ENCODE measurements around the gene EAF1.
"Not testable (repeated sequence)": the region's sequence is repeated elsewhere in the genome, so short reads cannot be mapped to it uniquely, and the experiment has no call there.

EAF1 gene

DNA sequence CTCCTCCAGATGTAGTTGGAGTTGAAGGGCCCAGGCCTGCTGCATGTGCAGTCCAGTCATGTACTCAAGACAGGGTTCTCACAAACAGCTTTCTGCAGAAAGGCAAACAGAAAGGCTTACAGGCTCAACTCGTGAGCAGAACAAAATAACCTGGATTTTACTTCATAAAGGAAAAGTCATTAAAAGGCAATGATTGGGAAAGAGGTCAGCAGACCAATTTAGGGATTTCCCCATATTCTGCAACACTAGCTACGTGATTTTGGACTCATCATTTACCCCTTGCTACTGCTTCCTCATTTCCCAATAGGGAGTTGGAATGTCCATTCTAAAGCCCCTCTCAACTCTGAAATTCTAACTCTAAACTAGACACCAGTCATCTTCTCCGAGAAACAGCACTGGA, 18.2 kb upstream of the EAF1 start:
- no peak for FAIRE-seq

DNA sequence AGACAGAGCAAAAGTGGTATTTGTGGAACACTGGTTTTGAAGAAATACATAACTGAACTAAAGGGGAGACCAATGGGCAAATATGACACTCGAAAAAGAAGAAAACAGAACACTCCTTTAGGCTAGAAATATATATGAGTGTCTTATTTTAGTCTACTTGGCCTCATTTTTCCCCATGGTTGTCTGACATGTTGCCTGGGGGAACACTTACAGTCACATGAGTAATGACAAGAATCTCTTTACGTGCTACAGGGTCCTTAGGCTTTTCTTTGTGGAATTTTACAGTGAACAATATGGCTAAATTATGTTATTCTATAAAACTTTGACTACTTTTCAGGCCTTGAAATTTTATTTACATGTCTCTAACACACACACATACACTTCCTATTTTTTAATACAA, 17.6 kb upstream of the EAF1 start:
- FAIRE-seq, result no peak

DNA sequence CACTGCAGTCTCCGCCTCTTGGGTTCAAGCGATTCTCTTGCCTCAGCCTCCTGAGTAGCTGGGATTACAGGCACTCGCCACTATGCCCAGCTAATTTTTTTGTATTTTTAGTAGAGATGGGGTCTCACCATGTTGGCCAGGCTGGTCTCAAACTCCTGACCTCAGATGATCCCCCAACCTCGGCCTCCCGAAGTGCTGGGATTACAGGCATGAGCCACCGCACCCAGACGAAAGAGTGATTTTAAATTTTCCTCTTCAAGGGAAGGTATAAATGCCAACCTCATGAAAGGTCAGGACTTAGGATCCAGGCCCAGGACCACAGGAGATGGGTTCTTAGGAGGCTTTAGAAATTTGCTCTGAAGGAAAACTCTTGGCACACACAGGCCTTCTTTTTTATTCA, 16.4 kb upstream of the EAF1 start:
- not testable (repeated sequence) for FAIRE-seq

DNA sequence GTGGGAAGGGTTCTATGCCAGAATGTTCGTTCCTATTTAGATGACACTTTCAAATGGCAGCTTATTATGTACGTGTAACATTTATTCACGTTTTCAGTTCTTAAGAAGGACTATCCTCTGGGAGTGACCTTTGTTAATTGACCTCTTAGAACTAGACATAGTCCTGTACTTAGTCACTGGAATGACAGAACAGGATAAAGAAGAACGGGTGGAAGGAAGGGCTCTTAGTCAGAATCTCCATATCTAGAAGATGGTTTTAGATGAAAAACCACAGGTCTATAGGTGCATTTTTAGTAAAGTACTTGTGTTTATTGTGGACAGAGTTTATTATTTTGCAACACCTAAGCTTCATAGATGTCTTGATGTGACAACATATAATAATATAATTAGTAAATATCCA, 6.5 kb upstream of the EAF1 start:
- no peak for FAIRE-seq

- no peak for FAIRE-seq
Measured at GRCh38 chr3:15426579-15427118, 749 bp upstream of the EAF1 start.

DNA sequence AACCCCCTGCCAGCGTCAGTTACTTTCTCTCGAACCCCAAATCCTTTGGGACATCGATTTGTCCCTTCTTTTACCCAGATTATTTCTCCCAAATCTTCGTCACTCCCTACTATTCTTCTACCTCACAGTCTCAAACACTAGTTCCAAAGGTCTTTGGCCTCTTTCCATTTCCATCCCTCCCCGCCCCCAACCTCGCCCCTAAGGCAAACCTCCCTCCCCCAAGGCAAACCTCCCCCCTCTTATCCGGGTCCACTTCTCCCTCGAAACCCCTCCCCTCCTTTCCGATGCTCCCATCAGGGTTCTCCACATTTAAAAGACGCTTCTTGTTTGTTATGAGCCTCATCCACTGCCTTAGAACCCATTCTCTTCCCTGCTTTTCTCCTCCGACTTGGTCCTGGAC, 583 bp downstream of the EAF1 start:
- no peak for FAIRE-seq

DNA sequence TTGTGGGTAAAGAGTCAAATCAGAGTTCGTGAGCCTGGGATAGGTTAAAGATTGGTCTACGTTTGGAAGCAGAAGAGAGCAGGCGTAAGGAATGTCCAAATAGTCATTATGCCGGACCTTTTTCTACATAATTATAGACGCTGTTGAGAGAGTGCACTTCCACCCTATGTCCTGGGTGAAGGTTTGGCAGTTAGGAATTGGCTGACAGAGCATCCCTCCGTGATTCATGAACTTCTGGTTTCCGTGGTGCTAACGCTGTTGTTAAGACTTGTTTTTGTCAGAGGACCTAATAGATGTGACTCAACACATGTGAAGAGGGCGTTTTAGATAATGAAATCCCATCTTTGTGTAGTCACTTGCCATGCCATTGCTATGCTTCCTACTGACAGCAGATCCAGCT, 1.1 kb downstream of the EAF1 start:
- FAIRE-seq, result no peak

DNA sequence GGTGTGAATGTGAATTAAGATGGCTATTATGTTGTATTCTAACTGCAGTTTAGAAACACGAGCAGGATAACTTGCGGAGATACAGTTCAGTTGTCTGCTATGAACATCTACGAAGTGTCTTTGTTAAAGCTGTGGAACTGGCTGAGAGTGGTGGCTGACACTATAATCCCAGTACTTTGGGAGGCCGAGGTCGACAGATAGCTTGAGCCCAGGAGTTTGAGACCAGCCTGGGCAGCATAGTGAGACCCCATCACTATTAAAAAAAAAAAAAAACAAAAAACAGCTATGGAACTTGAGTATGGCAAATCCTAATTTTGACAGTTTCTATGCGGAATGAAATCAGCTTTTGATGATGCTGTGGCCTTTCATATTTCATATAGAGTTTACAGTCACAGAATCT, 1.7 kb downstream of the EAF1 start:
- no peak for FAIRE-seq

GRCh38 chr3:15430624-15431023, 3.2 kb downstream of the EAF1 start:
- FAIRE-seq, result no peak

GRCh38 chr3:15431256-15431837, 3.9 kb downstream of the EAF1 start:
- no peak for FAIRE-seq

- FAIRE-seq, result no peak
Measured at GRCh38 chr3:15433531-15433930, 6.1 kb downstream of the EAF1 start.

GRCh38 chr3:15434756-15435155, 7.4 kb downstream of the EAF1 start:
- no peak for FAIRE-seq

DNA sequence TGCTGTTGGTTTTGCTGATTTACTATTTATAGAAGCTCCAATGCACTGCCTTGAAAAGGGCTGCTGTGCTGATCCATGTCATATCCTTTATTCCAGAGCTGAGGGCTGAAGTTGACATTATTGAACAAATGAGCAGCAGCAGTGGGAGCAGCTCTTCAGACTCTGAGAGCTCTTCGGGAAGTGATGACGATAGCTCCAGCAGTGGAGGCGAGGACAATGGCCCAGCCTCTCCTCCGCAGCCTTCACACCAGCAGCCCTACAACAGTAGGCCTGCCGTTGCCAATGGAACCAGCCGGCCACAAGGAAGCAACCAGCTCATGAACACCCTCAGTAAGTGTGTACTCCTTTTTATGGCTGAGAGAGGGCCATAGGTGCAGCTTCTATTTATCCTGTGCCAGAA, 8.8 kb downstream of the EAF1 start:
- FAIRE-seq, result no peak

DNA sequence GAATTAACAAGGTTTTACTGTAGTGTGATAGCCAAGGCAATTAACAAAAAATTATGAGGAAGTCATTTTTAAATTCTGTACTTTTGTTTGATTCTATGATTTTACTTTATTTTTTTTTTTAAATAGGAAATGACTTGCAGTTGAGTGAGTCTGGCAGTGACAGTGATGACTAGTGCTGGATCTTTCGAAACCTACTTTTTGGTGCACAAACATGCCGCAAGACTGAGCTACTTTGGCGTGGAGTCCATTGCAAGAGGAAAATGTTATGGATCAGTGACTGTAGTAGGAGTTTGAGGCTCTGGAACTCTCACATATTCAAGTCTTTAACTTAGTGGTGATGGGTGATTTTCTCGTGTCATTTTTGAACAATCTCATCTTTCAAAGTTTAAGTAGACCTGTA, 11.6 kb downstream of the EAF1 start:
- no peak for FAIRE-seq

DNA sequence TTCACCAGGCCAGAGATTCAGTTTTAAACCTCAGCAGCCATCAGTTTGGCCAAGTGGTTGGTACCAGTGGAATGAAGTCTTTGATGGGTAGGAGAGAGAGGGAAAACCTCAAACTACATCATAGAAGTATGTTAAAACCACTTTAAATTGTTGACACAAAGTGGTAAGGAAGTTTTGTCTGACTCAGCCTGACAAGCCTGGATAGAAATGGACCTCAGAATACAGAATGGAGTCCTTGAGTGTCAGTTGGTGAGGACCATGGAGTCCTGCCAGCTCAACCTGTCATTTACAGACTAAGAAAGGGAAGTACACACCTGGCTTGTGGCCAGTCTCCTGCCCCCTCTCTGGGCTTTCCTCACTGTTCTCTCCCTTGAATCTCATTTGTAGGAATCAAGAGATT, 12.1 kb downstream of the EAF1 start:
- FAIRE-seq, result no peak

GRCh38 chr3:15440891-15441290, 13.5 kb downstream of the EAF1 start:
- no peak for FAIRE-seq

GRCh38 chr3:15443826-15444524, 16.6 kb downstream of the EAF1 start:
- FAIRE-seq, result no peak

GRCh38 chr3:15449489-15450224, 22.3 kb downstream of the EAF1 start:
- no peak for FAIRE-seq

DNA sequence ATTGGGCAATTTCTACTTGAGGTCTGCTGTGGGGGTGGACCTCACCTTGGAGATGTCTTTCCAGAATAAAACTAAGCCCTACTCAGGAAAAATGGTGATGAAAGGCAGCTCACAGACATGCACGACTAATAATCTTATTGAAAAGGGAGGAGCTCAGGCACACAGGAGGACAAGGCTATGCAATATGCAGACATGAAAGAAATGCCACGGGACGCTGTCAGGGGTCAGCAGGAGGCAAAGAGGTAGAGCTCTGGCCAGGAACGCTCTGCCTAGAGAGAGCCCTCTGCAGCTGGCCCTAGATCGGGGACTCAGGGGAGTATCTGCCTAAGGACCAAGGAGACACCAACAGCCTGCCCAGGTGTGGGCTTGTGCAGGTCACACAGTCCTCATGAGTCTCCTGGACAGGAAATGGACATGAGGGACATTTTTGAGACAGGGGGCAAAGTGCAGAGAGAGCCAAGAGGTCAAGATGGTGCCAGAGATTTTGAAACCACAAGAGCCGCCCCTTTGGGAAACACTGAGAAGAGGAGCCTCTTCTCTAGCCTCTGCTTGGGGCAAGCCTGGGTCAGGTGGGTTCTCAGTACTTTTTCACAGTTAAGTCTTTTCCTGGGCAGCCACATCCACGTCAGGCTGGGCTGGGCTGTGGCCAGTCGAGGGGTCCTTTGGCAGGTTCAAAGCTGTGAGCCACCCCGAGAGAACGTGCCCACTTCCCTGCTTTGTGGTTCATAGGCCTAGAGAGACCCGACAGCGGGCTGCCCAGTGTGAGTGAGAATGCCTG, 23.2 kb downstream of the EAF1 start:
- FAIRE-seq, result no peak

GRCh38 chr3:15451216-15452113, 24.1 kb downstream of the EAF1 start:
- no peak for FAIRE-seq

DNA sequence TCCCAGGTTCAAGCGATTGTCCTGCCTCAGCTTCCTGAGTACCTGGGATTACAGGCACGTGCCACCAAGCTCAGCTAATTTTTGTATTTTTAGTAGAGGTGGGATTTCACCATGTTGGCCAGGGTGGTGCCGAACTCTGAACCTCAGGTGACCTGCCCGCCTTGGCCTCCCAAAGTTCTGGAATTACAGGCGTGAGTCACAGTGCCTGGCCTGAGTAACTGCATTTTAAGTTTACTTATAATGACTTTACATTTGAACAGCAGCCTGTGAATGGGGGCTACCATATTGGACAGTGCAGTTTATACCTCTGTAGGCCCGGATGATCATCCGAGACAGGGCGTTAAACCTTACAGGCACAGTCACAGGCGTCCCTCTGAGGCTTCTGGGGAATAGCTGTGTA, 24.8 kb downstream of the EAF1 start:
- FAIRE-seq, result no peak

DNA sequence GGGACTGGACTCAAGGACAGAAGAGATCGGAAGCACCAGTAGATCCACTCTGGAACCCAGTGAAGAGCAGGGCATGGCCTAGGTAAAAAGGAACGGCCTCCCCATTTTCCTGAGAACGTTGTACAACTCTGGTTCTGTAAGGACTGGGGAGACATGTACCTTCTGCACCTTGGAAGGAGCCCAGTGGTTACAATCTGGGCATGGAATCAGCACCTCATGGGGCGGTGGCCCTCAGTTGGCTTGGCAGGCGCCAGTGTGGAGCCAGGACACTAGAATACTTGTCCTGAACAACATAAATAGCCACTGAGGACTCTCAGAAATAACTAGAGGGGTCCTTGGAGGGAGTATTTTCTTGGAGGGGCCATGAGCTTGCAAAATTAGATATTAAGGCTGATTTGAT, 25.6 kb downstream of the EAF1 start:
- FAIRE-seq, result no peak

All from islet of Langerhans (tissue), 1 donor.